H1 (cell line): ENCODE measurements around the gene HEXIM2.

ENCODE experiments used
- EGR1 ChIP-seq: IDR thresholded peaks from 2 replicates; pipeline ENCODE4 v1.6.1; 2011; ENCODE audit warnings: low read depth, low read length, borderline replicate concordance
- EZH2 ChIP-seq: fragments of 200-600 bp; sonication (generic); IDR thresholded peaks from 2 replicates; pipeline ENCODE4 v1.7.1; 2012; ENCODE audit warnings: low read depth, mild to moderate bottlenecking, moderate library complexity, low read length, inconsistent platforms; ENCODE audit not compliant: severe bottlenecking
- KDM4A ChIP-seq: IDR thresholded peaks from one replicate; pipeline ENCODE4 v1.7.1; 2012; ENCODE audit warnings: low read depth, mild to moderate bottlenecking, moderate library complexity, low read length, inconsistent platforms; ENCODE audit not compliant: severe bottlenecking
- NANOG ChIP-seq: IDR thresholded peaks from 2 replicates; pipeline ENCODE4 v1.6.1; 2011; ENCODE audit warnings: low read length, low read depth, mild to moderate bottlenecking, inconsistent platforms; ENCODE audit not compliant: insufficient read depth, poor library complexity, severe bottlenecking
- POLR2A ChIP-seq, 2 experiments: IDR thresholded peaks; 1 replicate in 1 of 2; 2 replicates in 1 of 2; pipeline ENCODE4 v1.6.1; 2011; ENCODE audit warnings: low read depth in 2 of 2, low read length in 2 of 2, mild to moderate bottlenecking in 2 of 2; ENCODE audit errors: control extremely low read depth in 1 of 2
- POLR2AphosphoS5 ChIP-seq: IDR thresholded peaks from 2 replicates; pipeline ENCODE4 v1.6.1; 2011; ENCODE audit warnings: low read depth, low read length
- RAD21 ChIP-seq, 2 experiments: IDR thresholded peaks in 1 of 2; conservative IDR thresholded peaks in 1 of 2; 2 replicates each; pipeline ENCODE4 v1.6.1; 2011; ENCODE audit warnings: low read depth in 2 of 2, low read length in 2 of 2, improper control_type of control experiment in 1 of 2, inconsistent platforms in 1 of 2, mild to moderate bottlenecking in 1 of 2, moderate library complexity in 1 of 2
- RXRA ChIP-seq: IDR thresholded peaks from 2 replicates; pipeline ENCODE4 v1.6.1; 2011; ENCODE audit warnings: low read depth, mild to moderate bottlenecking, low read length, moderate library complexity; ENCODE audit not compliant: insufficient read depth
- SP1 ChIP-seq: IDR thresholded peaks from 2 replicates; pipeline ENCODE4 v1.6.1; 2011; ENCODE audit warnings: low read depth, low read length
- SUZ12 ChIP-seq: fragments of 200-600 bp; sonication (generic); IDR thresholded peaks from 2 replicates; pipeline ENCODE4 v1.6.1; 2012; ENCODE audit warnings: mild to moderate bottlenecking, inconsistent platforms, low read length, moderate library complexity, mixed read lengths
- ZNF274 ChIP-seq: IDR thresholded peaks from 2 replicates; pipeline ENCODE4 v1.7.0; 2012; ENCODE audit warnings: low read length, borderline replicate concordance; ENCODE audit errors: extremely low read depth
- TF ChIP-seq, protein P1 (sequence below), 3 experiments: IDR thresholded peaks; 1 replicate in 2 of 3; 2 replicates in 1 of 3; pipeline versions ENCODE4 v1.5.1 to v1.6.1; 2011; ENCODE audit warnings: low read length in 3 of 3, mild to moderate bottlenecking in 3 of 3, inconsistent platforms in 2 of 3, low read depth in 1 of 3, moderate library complexity in 1 of 3; ENCODE audit not compliant: insufficient read depth in 1 of 3; ENCODE audit errors: control extremely low read depth in 1 of 3

DNA sequence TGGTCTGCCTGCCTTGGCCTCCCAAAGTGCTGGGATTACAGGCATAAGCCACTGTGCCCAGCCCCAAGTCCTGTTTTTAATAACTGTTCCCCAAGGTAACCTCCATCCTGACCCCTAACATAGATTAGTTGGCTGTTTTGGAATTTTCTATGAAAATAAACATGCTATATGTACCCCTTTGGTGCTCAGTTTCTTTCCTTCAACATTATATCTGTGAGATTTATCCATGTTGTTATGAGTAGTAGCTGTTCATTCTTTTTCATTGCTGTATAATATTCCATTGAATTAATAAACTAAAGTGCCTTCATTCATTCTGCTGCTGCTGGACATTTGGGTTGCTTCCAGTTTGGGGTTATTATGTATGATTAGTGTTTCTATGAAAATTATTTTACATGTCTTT is 33.7 kb downstream of the HEXIM2 start:
- TF ChIP-seq, protein P1, sequence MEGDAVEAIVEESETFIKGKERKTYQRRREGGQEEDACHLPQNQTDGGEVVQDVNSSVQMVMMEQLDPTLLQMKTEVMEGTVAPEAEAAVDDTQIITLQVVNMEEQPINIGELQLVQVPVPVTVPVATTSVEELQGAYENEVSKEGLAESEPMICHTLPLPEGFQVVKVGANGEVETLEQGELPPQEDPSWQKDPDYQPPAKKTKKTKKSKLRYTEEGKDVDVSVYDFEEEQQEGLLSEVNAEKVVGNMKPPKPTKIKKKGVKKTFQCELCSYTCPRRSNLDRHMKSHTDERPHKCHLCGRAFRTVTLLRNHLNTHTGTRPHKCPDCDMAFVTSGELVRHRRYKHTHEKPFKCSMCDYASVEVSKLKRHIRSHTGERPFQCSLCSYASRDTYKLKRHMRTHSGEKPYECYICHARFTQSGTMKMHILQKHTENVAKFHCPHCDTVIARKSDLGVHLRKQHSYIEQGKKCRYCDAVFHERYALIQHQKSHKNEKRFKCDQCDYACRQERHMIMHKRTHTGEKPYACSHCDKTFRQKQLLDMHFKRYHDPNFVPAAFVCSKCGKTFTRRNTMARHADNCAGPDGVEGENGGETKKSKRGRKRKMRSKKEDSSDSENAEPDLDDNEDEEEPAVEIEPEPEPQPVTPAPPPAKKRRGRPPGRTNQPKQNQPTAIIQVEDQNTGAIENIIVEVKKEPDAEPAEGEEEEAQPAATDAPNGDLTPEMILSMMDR (IDR thresholded peaks at IDR 0.05; ENCODE audit: control extremely low read depth in 1 of 3, insufficient read depth in 1 of 3, low read depth in 1 of 3, low read length in 3 of 3) = no peak
- TF ChIP-seq ZNF274 (no peak), NANOG (no peak), EGR1 (no peak), EZH2 (no peak), RXRA (no peak), RAD21 (IDR thresholded peaks at IDR 0.05 in 1 of 2, conservative IDR thresholded peaks at IDR 0.05 in 1 of 2; ENCODE audit: low read depth in 2 of 2, low read length in 2 of 2) (no peak), POLR2A (IDR thresholded peaks at IDR 0.05; ENCODE audit: control extremely low read depth in 1 of 2, low read depth in 2 of 2, low read length in 2 of 2) (no peak), SP1 (no peak), POLR2AphosphoS5 (no peak), KDM4A (no peak), SUZ12 (no peak)
